GM18951 (cell line): ENCODE measurements around the gene KCND1.

ENCODE experiments used
- POLR2A ChIP-seq: IDR thresholded peaks from 4 replicates; pipeline ENCODE4 v1.6.1; 2011; ENCODE audit warnings: mild to moderate bottlenecking; ENCODE audit not compliant: insufficient read length, insufficient read depth; ENCODE audit errors: extremely low read depth
- in situ Hi-C: fragments of 300-500 bp; cut with MboI; formaldehyde crosslinking; loops from one replicate; pipeline ENCODE4 v1.12.0; 2022; ENCODE audit warnings: low sequenced_read_pairs, mixed read lengths, inconsistent platforms; ENCODE audit not compliant: unreplicated experiment

KCND1 gene

GRCh38 chrX:48971249-48972219, at the start of gene KCND1:
KCND1 (minus strand) TSS chrX:48971844; CDS start chrX:48970271, 1,573 bp downstream.
- TF ChIP-seq POLR2A = no peak
- in situ Hi-C loops = no loop called here

- no peak for TF ChIP-seq POLR2A
- in situ Hi-C loops = no loop called here
Measured at GRCh38 chrX:49019599-49020249, 48.1 kb upstream of the KCND1 start.

GRCh38 chrX:49019050-49019449, 47.4 kb upstream of the KCND1 start:
- TF ChIP-seq POLR2A = no peak
- in situ Hi-C loops = no loop called here

GRCh38 chrX:49003696-49004095, 32.1 kb upstream of the KCND1 start:
- in situ Hi-C loops = no loop called here
- no peak for TF ChIP-seq POLR2A

- in situ Hi-C loops = no loop called here
- peak; percentile 75 for TF ChIP-seq POLR2A
Measured at GRCh38 chrX:49002091-49002935, 30.7 kb upstream of the KCND1 start, which contains the start of gene GRIPAP1. GRIPAP1 (minus strand) TSS chrX:49002264; CDS start chrX:49002229, 35 bp downstream.

- TF ChIP-seq POLR2A = no peak
- in situ Hi-C loops = no loop called here
Measured at GRCh38 chrX:49001521-49002090, 30.0 kb upstream of the KCND1 start.

DNA sequence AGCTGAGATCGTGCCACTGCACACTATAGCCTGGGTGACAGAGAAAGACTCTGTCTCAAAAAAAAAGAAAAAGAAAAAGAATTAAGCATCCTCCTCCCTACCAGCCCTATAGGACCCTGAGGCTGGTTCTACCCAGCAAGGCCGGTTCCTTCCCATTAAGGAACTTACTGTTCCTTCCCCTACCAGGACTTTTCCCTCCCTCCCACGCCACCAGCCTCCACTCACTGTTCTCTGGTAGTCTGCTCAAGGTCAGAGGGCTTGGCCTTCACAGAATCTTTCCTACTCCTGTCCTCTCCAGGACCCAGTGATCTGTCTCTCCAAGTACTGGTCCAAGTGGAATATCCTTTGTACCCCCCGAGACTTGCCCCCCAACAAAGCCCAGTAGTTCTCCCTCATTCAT, 29.0 kb upstream of the KCND1 start:
- TF ChIP-seq POLR2A = no peak
- in situ Hi-C loops = no loop called here

DNA sequence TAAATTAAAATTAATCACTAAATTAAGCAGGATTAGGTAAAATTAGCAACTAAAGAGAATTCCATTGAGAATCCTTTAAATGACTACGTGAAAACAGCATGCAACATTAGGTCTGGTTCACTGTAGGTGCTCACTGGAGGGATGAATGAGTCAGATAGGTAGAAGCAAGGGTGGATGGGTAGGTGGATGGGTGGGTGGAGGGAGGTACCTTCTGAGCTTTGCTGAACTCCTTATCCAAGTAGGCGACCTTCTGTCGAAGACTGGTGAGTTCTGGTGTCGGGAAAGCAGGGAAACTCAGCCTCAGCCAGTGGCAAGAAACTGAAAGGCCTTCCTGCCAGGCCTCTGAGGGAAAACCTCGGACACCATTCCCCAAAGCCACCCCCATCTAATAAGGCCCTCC, 27.4 kb upstream of the KCND1 start:
- TF ChIP-seq POLR2A = no peak
- in situ Hi-C loops = no loop called here

DNA sequence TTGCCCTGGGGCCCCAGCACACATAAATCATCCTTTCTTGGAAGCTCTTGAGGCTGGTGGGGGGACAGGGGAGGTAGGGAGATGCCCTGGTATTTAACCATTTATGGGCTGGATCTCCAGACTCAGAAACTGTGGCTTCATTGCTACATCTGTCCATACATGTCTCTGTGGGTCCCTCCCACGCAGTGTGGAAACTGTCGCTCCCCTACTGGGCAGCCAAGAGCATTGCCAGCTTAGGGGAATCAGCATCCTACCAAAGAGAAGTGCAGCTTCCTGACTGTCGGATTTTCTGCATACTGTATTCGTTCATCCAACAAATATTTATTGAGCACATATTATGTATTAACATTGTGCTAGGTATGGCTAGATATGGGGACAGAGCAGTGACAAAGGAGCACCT, 26.7 kb upstream of the KCND1 start:
- in situ Hi-C loops = no loop called here
- no peak for TF ChIP-seq POLR2A

- in situ Hi-C loops = no loop called here
- TF ChIP-seq POLR2A = no peak
Measured at GRCh38 chrX:48997865-48998264, 26.2 kb upstream of the KCND1 start.

DNA sequence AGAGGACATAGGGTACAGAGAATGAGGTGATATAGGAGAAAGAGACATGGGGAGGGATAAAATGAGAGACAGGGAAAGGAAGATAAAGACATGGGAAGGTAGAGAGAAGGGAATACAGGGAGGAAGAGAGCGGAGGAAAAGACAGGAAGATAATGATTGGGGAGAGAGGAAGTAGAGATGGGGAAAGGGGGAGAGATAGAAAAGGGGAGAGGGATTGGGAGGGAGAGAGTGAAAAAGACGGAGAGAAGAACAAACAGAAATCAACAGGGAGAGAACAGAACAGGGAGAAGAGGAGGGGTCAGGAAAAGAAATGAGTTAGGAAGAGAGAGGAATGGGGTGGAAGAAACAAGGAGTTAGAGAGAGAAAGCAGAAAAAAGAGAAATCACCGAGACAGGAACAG, 25.8 kb upstream of the KCND1 start:
- in situ Hi-C loops = no loop called here
- no peak for TF ChIP-seq POLR2A

DNA sequence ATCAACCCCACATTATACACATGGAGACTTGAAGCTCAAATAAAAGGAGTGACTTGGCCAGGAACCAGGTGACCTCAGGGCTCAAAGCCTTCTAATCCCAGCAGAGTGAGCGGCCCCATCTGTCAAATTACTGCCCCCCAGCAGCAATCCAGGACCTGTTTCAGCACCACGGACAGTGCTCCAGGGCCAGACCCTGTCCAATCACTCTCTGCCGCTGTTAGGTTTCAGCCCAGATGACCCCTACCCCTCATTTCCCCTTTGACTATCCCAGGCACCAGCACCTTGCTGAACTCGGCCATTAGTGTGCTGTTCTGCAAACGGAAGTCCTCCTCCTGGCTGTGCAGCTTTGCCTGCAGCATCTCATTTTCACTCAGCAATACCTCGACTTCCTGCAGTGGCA, 25.3 kb upstream of the KCND1 start:
- TF ChIP-seq POLR2A = no peak
- in situ Hi-C loops = no loop called here

GRCh38 chrX:48992341-48992740, 20.7 kb upstream of the KCND1 start:
- TF ChIP-seq POLR2A = no peak
- in situ Hi-C loops = no loop called here
